Measurements from ENCODE around the gene THRB.

The THRB gene

GRCh38 chr3:24401090-24401810 lies 93.4 kb downstream of the THRB start (continued):
- TF ChIP-seq, protein P1, sequence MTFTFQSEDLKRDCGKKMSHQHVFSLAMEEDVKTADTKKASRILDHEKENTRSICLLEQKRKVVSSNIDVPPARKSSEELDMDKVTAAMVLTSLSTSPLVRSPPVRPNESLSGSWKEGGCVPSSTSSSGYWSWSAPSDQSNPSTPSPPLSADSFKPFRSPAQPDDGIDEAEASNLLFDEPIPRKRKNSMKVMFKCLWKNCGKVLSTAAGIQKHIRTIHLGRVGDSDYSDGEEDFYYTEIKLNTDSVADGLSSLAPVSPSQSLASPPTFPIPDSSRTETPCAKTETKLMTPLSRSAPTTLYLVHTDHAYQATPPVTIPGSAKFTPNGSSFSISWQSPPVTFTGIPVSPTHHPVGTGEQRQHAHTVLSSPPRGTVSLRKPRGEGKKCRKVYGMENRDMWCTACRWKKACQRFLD (tag by site-specific recombination; IDR thresholded peaks at IDR 0.05) = no peak
- no peak for TF ChIP-seq ZSCAN5A (tag by site-specific recombination; IDR thresholded peaks at IDR 0.05)
- no peak for TF ChIP-seq ZNF169 (tag by site-specific recombination; IDR thresholded peaks at IDR 0.05)
- TF ChIP-seq ZNF184 (tag by site-specific recombination; IDR thresholded peaks at IDR 0.05) = no peak
- TF ChIP-seq REST (tag by site-specific recombination; IDR thresholded peaks at IDR 0.05) = no peak
- TF ChIP-seq, protein P2, sequence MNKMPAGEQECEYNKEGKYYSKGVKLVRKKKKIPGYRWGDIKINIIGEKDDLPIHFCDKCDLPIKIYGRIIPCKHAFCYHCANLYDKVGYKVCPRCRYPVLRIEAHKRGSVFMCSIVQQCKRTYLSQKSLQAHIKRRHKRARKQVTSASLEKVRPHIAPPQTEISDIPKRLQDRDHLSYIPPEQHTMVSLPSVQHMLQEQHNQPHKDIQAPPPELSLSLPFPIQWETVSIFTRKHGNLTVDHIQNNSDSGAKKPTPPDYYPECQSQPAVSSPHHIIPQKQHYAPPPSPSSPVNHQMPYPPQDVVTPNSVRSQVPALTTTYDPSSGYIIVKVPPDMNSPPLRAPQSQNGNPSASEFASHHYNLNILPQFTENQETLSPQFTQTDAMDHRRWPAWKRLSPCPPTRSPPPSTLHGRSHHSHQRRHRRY (tag by site-specific recombination; IDR thresholded peaks at IDR 0.05) = no peak
- no peak for TF ChIP-seq ZNF24 (tag by site-specific recombination; IDR thresholded peaks at IDR 0.05)
- TF ChIP-seq ZNF280C (tag by site-specific recombination; IDR thresholded peaks at IDR 0.05) = no peak
- TF ChIP-seq ZNF335 (tag by site-specific recombination; conservative IDR thresholded peaks at IDR 0.05) = 0 out of 2 replicates have a peak, but pooled peaks have one; percentile 12
- no peak for TF ChIP-seq BCL11B (tag by site-specific recombination; IDR thresholded peaks at IDR 0.05; ENCODE audit: low read depth)
- no peak for TF ChIP-seq ZBTB7A (tag by site-specific recombination; IDR thresholded peaks at IDR 0.05; ENCODE audit: low read depth)
- TF ChIP-seq ZNF610 (tag by site-specific recombination; IDR thresholded peaks at IDR 0.05; ENCODE audit: borderline replicate concordance) = no peak
- no peak for TF ChIP-seq ZNF629 (tag by site-specific recombination; IDR thresholded peaks at IDR 0.05)
- no peak for TF ChIP-seq ZNF785 (tag by site-specific recombination; IDR thresholded peaks at IDR 0.05)
- no peak for TF ChIP-seq SP2 (tag by site-specific recombination; IDR thresholded peaks at IDR 0.05)
- TF ChIP-seq ZNF544 (tag by site-specific recombination; IDR thresholded peaks at IDR 0.05) = no peak
- TF ChIP-seq ZNF558 (tag by site-specific recombination; IDR thresholded peaks at IDR 0.05) = no peak
- peak; percentile 57 for TF ChIP-seq ZBTB8A (tag by site-specific recombination; IDR thresholded peaks at IDR 0.05)
- TF ChIP-seq KLF10 (tag by site-specific recombination; IDR thresholded peaks at IDR 0.05) = peak; percentile 55; the same call in 1 of the 2 replicates
- no peak for TF ChIP-seq ZNF837 (tag by site-specific recombination; IDR thresholded peaks at IDR 0.05)
- TF ChIP-seq RBAK (tag by site-specific recombination; IDR thresholded peaks at IDR 0.05) = no peak
- TF ChIP-seq ZNF274 (IDR thresholded peaks at IDR 0.05; ENCODE audit: low read length) = no peak
- TF ChIP-seq ZNF274 (tag by site-specific recombination; IDR thresholded peaks at IDR 0.05; ENCODE audit: borderline replicate concordance) = no peak
- TF ChIP-seq ZNF138 (tag by site-specific recombination; IDR thresholded peaks at IDR 0.05; ENCODE audit: borderline replicate concordance) = no peak
- TF ChIP-seq ZNF791 (tag by site-specific recombination; IDR thresholded peaks at IDR 0.05) = no peak
- TF ChIP-seq ZNF488 (tag by site-specific recombination; IDR thresholded peaks at IDR 0.05) = no peak
- no peak for TF ChIP-seq ZNF223 (tag by site-specific recombination; IDR thresholded peaks at IDR 0.05)
- no peak for TF ChIP-seq ZSCAN4 (tag by site-specific recombination; IDR thresholded peaks at IDR 0.05)
- TF ChIP-seq ZNF350 (tag by site-specific recombination; IDR thresholded peaks at IDR 0.05) = peak; percentile 88; the same call in 1 of the 2 replicates
- no peak for TF ChIP-seq ZNF324 (tag by site-specific recombination; IDR thresholded peaks at IDR 0.05)
